GM19395 (cell line): ENCODE data around the gene USP6NL.

ENCODE experiments used
- ATAC-seq: cut with Tn5 transposase; IDR thresholded peaks from one replicate; pipeline ENCODE4 v1.9.1; 2021; ENCODE audit warnings: mild to moderate bottlenecking, moderate library complexity; ENCODE audit not compliant: unreplicated experiment

Gene USP6NL

DNA sequence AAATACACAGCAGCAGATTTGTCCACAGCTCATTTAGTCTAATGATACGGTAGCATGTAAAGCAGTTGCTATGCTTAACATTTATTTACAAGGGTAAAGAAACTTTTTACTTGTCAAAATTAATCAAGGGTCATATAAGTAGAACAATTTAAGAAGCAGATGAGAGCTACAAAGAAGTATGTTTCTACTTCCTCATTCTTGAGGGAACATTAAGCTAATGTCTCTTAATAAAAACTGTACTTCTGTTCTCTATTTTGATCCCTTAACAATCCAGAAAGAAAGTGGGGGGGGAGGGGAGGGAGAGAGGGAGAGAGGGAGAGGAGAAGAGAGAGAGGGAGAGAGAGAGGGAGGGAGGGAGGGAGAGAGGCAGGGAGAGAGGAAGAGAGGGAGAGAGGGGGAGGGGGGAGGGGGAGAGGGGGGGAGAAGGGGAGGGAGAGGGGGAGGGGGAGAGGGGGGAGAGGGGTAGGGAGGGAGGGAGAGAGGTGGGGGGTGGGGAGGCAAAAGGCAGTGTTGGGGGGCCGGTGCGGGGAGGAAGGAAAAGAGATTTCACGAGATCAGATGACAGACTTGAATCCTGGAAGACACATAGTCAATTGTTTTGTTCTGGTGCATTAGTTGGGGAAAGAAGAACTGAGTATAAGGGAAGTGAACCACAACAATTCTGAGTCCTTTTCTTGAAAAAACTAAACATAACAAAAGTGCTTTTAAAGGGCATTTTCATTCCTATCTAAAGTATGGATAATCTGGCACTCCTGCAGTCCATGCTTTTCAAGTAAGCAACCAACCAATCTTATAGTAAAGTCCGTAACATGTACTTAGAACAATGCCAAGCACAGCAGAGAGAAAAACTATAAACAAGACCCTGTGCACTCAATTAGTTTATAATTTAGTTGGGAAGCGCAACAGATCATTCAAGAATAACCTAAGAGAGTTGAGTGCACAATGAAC, 128.0 kb downstream of the USP6NL start:
- no peak for ATAC-seq

DNA sequence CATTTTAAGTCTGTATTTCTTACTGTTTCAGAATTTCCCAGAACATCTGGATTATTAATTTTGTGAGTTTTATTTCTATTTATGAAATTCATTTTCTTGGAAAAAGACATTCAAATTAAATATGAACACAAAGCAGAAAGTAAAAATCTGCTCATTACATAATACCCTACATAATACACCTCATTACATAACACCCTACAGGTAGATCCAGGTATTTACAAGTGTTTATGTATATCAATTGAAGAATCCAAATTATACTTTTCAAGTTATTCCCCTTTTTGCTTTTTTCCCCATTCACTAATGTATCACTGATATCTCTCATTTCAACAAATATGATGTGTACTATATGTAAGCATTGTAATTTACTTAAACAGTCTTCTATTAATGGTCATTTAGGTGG, 129.1 kb downstream of the USP6NL start:
- no peak for ATAC-seq

DNA sequence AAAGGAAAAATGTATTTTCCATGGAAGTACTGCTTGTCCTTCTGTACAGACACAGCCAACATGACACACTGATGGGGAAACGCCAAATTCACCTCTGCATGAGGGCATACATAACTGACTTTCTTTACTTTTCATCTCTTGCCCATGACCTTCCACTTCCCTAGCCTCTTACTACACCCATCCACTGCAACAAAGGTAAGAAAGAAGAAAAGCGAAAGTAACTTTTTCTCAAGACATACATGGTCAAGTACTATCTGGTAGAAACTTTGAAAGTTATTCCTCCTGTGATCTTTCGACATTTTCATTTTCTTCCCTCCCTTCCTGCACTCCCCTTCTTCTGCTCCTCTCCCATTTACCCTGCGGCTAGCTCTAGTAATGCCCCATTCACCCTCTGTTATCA, 130.8 kb downstream of the USP6NL start:
- ATAC-seq = no peak

DNA sequence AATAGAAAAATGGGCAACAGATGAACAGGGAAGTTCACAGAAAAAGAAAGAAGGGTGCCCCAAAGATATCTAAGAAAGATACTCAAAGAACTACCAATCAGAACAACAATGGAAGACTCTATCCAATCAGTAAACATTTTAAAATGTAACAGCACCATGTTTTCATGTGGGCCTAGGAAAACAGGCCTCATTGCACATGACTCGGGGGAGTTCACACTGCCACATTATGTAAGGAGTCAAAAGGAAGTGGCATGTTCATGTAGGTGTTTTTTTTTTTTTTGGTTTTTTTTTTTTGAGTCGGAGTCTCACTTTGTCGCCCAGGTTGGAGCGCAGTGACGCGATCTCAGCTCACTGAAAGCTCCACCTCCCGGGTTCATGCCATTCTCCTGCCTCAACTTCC, 132.2 kb downstream of the USP6NL start:
- ATAC-seq = no peak

DNA sequence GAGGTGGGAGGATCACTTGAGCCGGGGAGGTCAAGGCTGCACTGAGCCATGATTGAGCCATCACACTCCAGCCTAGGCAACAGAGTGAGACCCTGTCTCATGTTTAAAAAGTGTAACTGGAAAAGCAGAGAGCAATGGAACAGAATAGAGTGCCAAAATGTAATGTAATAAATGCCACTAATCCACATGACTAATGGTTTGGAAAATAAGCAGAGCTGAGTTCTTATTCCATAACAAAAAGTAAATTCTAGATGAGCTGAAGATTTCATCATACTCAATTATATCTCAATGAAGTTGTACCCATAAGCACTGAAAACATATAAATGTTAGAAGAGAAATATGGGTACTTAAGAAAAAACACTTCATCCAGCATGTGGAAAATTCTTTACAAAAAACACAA, 132.6 kb downstream of the USP6NL start:
- no peak for ATAC-seq

DNA sequence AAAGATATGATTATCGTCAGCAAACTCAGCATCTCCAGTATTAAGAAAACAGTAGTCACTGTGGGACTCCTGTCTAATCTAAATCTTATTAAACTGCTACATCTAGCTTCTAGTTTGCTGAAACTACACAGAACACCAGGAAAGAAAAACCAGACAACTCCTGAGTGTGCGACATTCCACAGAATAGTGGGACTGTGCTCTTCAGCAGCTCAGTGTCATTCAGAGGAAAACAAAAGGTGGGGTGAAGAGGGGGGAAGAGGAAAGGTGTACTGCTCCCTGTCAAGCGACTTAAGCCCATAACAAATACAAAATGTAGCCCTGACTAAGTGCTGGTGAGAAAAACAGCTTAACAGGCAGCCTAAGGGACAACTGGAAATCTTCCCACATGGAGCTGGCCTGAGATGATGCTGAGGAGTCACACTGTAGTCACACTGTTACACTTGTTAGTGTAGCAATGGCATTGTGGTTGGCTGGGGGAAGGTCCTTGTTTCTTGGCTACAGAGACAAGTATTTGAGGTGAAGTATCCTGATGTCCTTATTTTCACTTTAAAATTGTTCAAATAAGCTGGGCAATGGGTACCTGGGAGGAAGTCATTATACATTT, 135.5 kb downstream of the USP6NL start:
- no peak for ATAC-seq

DNA sequence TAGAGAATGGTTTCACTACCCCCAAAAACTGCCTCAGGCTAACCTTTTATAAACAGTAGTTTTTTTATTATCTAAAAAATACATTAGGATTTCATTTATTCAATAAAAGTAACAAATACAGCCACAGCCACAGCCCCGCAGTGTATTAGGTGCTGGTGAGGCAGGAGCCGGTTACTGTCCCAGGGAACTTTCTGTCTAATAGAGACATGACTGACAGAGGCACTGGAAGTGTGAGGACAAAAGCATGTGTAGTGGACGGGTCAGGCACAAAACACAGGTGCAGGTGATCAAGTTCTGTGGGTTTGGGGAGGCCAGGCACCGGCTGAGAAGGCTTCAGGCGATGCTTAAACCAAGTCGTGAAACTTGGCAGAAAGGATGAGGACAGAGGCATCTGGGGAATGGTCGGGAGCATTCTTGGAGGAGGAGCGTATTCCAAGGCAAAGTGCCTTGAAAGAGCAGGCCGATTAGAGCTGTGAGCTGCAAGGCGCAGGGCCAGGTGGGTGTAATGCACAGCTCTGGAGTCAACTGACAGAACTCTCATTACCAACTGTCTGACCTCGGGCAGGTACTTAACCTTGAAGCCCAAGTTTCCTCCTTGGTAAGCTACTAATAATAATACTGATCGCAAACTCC, 138.2 kb downstream of the USP6NL start:
- ATAC-seq = no peak

DNA sequence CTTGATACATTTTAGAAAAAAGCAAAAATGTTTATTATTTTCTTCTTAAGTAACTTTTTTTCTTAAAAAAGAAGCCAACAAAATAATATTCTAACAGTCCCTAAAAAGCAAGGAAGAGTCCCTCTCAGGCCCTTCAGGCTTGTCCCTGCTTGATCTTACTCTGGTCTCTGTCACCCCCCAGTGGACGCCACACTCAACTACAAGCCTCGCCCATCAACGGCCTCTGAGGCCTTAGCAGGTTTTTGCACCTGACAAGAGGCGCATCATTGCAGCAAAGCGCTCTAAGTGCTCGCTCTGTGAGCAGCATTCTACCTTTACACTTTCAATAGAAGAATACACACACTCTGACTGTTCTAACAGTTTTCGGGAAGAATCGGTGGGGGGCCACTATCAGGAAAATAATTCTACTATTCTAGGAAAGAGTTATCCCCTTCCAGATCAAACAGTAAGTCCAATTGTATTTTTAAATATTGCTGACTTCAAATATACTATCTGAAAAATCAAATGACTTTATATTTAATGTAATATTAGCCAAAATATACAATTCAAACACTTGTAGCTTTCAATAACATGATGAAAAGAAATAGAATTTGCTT, 139.2 kb downstream of the USP6NL start:
- peak; percentile 82 for ATAC-seq

DNA sequence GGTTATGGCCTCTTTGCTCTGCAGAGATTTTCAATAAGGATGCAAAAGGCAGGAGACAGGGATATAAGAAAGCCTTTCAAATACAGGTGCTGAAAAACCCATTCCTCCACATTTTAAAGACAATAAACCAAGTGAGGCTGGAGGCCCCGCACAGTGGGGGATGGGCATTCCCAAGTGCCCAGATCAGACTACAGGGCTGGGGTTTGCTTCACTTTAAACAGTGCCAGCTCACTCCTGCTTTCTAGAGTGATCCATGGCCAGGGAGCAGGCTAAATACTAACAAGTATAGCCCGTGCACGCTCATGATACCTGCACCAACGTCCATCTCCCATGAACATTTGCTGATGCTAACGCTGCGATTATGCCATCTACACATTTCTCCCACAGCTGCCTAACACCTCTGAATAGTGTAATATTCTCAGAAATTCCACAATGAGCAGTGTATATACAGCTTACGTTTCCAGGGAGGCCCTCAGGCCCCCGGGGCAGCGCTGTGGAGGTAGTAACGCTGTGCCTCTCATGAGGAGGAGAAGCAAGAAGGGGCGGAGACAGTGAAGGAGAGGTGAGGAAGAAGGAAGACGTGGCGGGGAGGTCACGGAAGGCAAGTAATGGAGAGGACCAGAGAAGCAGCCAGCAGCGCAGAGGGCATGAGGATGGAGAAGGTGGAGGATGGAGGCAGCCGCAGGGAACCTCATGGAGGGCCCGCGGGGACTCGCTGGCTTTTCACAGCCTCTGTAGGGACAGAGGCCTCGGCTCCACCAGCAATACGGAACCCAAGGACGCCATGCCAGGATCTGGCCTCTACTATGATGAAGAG, 141.7 kb downstream of the USP6NL start:
- ATAC-seq = no peak

DNA sequence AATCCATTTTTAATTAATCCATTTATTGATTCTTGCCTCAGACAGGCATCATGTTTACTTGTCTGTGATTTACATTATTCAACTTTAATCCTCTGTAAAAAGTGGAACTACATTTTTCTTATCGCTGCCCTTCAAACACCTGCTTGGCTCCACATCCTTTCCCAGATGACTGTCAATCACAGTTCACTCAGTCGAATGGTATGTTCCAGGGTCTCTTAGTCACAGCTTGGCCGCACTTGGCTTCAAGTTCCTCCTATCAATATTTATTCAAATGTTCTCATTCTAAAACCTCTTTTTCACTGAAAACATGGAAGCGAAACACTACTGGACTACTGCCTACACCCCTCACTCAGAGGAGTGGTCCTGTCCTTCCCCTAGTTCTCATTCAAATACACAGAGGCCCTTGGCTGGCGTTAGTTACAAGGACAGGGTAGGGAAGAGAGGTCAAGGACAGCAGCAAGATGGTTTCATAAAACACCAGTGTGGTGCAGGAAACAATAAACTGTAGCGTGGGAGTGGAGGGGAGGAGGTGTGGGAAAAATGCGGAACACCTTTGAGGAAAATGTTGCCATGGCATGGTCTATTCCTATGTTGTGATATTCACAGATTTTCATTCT, 143.2 kb downstream of the USP6NL start:
- no peak for ATAC-seq

DNA sequence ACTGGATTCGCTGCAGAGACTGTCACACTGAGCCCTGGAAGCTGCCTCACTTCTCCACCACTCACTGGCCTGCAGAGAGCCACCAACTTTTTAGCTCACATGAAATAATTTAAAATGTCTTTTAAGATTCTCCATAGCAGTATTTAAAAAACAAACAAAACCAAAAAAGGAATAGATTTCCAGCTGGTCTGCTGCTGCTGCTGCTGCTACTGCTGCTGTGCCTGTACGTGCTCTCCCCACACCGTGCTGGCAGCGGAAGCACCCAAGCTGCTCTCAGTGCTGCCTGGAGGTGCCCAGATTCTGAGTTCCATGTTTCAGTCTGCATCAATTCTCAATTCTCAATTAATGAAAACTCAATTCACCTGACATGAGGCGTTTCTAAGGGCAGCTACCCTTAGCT, 146.0 kb downstream of the USP6NL start:
- ATAC-seq = no peak

DNA sequence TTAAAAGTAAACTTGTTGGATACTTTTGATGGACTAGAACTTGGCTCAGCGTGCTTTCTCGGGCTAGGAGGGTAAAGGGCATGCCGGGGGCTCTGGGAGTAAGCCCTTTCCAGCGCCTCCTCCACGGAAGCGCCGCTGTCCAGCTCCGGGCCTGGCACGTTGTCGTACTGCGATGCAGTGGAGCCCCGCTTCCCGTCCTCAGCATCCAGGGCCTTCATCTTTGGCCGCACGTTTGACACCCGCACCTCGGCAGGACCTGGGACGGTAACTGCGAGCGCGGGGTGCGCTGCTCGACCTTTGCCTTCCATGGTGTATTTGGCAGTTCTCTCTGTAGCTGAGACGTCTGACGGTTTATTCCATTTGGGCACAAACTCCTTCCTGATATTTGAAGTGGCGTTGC, 148.3 kb downstream of the USP6NL start:
- ATAC-seq = no peak

DNA sequence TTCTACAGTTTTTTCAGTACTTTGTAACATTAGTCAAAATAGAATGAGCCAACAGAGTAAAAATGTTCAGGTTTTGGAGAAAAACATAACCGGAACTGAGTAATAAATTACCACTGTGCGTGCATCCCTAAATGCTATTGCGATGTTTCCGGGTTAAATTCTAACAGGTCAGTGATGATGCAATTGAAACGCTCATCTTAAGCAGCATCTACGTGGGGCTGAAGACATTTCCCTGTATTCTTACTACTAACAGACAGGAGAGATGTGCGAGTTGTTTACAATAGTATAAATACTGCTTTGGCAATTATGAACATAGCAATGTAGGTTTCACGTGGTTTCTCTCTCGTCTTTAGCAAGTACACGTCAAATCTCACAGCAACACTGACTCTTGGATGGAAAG, 149.4 kb downstream of the USP6NL start:
- ATAC-seq = no peak

DNA sequence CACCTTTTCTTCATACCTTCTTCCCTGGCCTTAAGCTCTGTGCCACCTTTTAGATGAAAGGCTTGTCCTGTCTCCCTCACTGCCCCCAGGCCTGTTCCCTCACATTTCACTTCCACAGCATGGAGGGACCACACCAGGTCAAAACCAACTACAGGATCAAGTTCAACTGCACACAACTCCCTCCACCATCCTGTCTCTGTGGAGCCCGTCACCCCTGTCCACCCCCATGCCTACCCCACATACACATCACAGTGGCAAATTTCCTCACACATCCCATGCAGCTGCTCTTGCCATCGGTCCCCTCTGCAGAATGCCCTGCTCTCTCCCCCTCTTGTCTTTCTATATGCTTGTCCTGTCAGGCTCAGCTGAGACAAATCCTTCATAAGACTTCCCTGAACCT, 154.1 kb downstream of the USP6NL start:
- ATAC-seq = no peak

DNA sequence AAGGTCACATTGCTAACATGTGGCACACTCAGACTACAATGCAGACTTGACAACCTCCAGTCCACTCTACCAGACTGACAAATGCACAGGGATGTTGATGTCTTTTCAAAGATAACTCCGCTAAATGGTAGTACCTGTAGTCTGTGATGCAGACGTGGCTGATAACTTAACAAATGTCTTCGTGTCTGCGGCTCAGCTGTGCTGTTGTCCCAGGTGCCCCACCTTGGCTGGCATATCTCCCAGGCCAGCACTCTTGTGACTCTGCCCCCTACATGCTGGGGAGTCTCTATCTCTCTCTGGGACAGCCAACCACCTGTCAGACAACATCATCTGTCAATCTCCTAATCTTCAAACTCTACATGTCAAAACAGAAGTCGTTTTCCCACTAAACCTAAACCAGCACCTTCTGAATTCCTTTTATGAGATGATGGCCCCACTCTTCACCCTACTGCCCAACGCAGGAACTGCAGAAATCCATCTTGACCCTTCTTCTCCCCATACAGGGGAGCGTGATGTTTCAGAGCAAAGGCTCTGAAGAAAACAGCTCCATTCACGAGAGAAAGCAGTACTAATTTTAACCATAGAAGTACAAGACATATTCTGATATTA, 156.4 kb downstream of the USP6NL start:
- no peak for ATAC-seq

DNA sequence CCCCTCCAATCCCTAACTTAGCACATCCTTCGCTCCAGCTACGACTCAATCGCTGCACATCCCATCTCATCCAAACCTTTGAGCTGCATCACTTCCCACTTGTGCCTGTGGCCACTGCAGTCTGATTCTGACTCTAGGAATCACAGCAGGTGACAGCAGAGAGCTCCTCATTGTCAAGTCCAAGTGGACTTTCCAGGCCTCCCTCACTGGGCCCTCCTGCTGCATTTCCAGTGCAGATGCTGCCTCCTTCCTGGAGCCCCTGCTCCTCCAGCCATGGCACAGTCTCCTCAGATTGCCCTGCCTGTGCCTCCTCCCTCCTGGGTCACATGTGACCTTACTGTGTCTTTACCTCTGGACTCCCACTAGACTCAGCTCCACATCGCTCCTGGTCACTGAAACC, 157.3 kb downstream of the USP6NL start:
- ATAC-seq = no peak

DNA sequence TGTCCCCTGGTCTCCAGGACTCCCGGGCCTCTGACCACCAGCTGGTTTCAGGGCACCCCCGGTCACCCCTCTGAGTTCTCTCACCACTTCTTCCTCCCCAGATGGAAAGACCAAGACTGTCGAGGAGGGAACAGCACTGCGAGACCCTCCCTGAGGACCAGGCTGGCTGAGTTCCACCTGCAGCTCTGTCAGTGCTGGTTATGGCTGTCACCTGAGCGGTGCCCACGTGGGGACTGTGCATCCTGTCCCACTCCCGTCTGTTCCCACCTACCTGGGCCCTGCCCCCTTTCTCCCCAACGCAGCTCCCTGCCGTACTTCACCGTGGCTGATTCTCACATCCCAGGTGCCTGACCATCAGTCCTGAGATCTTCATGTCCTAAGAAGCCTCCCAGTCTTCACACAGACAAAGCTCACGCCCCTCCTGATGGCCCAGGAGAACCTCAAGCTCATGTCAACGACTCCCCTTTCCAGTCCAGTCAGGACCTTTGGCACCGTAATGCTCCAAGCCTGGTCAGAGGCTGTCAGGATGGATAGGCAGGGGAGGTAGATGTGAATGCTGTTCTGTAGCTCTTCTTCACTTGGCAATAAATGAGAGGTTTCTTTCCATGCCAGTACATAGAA, 159.7 kb downstream of the USP6NL start:
- ATAC-seq = no peak

DNA sequence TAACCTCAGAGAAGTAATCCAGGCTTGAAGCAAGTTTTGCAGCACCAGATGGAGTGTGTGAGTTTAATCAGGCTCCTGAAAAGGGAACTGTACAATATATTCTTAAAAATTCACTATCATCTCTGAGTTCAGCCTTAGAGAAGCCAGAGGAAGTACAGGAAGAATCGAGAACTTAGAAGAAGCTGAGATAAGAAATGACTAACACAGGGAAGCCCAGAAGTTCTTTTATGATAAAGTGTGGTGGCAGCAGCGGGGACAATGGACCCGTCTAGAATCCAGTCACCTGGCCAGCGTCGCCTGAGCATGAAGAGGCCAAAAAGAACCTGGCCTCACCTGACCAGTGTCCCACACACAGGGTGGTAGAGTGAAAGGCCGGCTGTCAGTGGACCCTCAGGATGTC, 161.0 kb downstream of the USP6NL start:
- no peak for ATAC-seq

DNA sequence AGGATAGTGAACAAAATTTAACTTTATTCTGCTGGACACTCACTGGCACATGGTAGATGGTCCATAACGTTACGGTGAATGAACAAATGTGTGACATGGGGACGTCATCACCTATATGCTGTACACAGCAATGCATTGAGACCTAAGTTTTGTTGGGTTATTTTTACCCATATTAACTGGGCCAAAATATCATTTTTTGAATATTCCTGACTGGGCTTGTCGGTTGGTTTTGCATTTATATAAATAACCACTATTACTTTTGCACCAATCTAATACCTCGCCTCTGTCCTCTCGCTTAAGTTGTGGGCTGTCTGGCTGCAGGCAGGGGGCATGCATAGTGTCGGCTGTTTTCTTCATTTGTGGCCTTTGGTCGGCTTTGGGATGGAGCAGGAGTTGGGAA, 161.7 kb downstream of the USP6NL start:
- ATAC-seq = no peak
